HG02678 (cell line): ENCODE results near the gene TOMM20.

Experiments used
- ATAC-seq: cut with Tn5 transposase; IDR thresholded peaks from one replicate; pipeline ENCODE4 v1.9.1; 2021; ENCODE audit warnings: mild to moderate bottlenecking, moderate library complexity; ENCODE audit not compliant: unreplicated experiment

The TOMM20 gene

GRCh38 chr1:235069577-235070563 is 58.8 kb downstream of the TOMM20 start:
- no peak for ATAC-seq

- no peak for ATAC-seq
Measured at GRCh38 chr1:235069176-235069575, 59.5 kb downstream of the TOMM20 start.

- no peak for ATAC-seq
Measured at GRCh38 chr1:235068158-235069121, 60.2 kb downstream of the TOMM20 start.

- no peak for ATAC-seq
Measured at GRCh38 chr1:235067396-235068157, 61.1 kb downstream of the TOMM20 start.

GRCh38 chr1:235063068-235063765 is 65.4 kb downstream of the TOMM20 start:
- ATAC-seq, result no peak

- ATAC-seq, result no peak
Measured at GRCh38 chr1:235060607-235061470, 67.8 kb downstream of the TOMM20 start.
